K562 (cell line): ENCODE results near the gene SOBP. TPM values are rescaled to one million over a fixed set of nuclear protein-coding genes. Genes with fewer than 3 reads are reported as not detected.

Experiments
- ATAC-seq: fragments of 200-7000 bp; cut with Tn5 transposase; 3 replicates; pipeline ENCODE4 v1.9.1; 2020; ENCODE audit warnings: moderate library complexity
- BruUV-seq: library from RNA; stranded (reverse); fragments of 400-500 nt; replicated peaks from 2 replicates; lab custom pipeline; 2021; lab: Mats Ljungman, UMichigan
- CTCF ChIA-PET: fragments of 300-600 bp; formaldehyde crosslinking; extraction: SDS; loops from one replicate; lab custom pipeline; 2021; ENCODE audit warnings: low intra/inter-chr PET ratio; lab: Yijun Ruan, JAX
- POLR2A ChIA-PET: fragments of 300-600, 350-650 bp; sonication (Branson Sonifier 250); formaldehyde crosslinking; extraction: SDS; loops from one replicate; lab custom pipeline; 2021; ENCODE audit warnings: antibody characterized with exemption, inconsistent platforms; lab: Yijun Ruan, JAX
- DNase-seq, 4 experiments: peaks; one replicate each; pipeline versions ENCODE4 v3.0.0 to v3.0.0-alpha.2; 2011 to 2018; ENCODE audit warnings: low spot score in 3 of 4, mixed read lengths in 3 of 4; ENCODE audit errors: extremely low read depth in 1 of 4
- FAIRE-seq: peaks from 2 replicates; lab custom pipeline; 2011; peaks lifted over from hg19 to GRCh38; lab: Jason Lieb, UNC
- H2AFZ ChIP-seq: 2 replicates; pipeline ENCODE4 v1.6.0; 2011; ENCODE audit warnings: low read depth, low read length, control low read depth, inconsistent platforms
- H3K27ac ChIP-seq: fragments of 200-600 bp; 3 replicates; pipeline ENCODE4 v1.8.0; 2011; ENCODE audit warnings: low read depth, mild to moderate bottlenecking, control low read depth, inconsistent platforms, low read length, moderate library complexity, mixed read lengths; ENCODE audit errors: extremely low read depth
- H3K27me3 ChIP-seq, 2 experiments: fragments of 300-600 bp in 1 of 2; 2 replicates in 1 of 2; 3 replicates in 1 of 2; pipeline versions ENCODE4 v1.6.0 to v1.8.0; 2011; ENCODE audit warnings: inconsistent platforms in 2 of 2, low read length in 2 of 2, mild to moderate bottlenecking in 1 of 2, mixed read lengths in 1 of 2, moderate library complexity in 1 of 2; ENCODE audit not compliant: control insufficient read depth in 2 of 2, insufficient read depth in 2 of 2
- H3K36me3 ChIP-seq: fragments of 300-600 bp; 3 replicates; pipeline ENCODE4 v1.8.0; 2011; ENCODE audit warnings: mild to moderate bottlenecking, low read length, inconsistent platforms; ENCODE audit not compliant: control insufficient read depth, insufficient read depth
- H3K4me1 ChIP-seq, 2 experiments: fragments of 200-600 bp in 1 of 2; replicated peaks in 1 of 2; 2 replicates in 1 of 2; 3 replicates in 1 of 2; pipeline versions ENCODE4 v1.5.1 to v1.8.0; 2011; ENCODE audit warnings: inconsistent platforms in 2 of 2, low read length in 2 of 2, mild to moderate bottlenecking in 1 of 2, mixed read lengths in 1 of 2, moderate library complexity in 1 of 2; ENCODE audit not compliant: control insufficient read depth in 2 of 2, insufficient read depth in 2 of 2
- H3K4me2 ChIP-seq: 2 replicates; pipeline ENCODE4 v1.6.1; 2011; ENCODE audit warnings: low read length, control low read depth, inconsistent platforms, mixed read lengths; ENCODE audit not compliant: insufficient read depth
- H3K4me3 ChIP-seq: fragments of 200-600 bp; sonication (generic), shearing (Covaris generic); 2 replicates; pipeline ENCODE4 v1.5.1; 2016; ENCODE audit warnings: control low read depth, inconsistent platforms
- H3K79me2 ChIP-seq: fragments of 200-600 bp; 3 replicates; pipeline ENCODE4 v1.8.0; 2011; ENCODE audit warnings: low read length, inconsistent platforms; ENCODE audit not compliant: control insufficient read depth, insufficient read depth
- H3K9ac ChIP-seq, 2 experiments: 2 replicates each; pipeline versions ENCODE4 v1.6.0 to v1.6.1; 2011; ENCODE audit warnings: low read depth in 2 of 2, low read length in 2 of 2, control low read depth in 1 of 2, inconsistent platforms in 1 of 2, mild to moderate bottlenecking in 1 of 2, mixed read lengths in 1 of 2; ENCODE audit not compliant: insufficient read depth in 1 of 2
- H3K9me1 ChIP-seq: one replicate; pipeline ENCODE4 v1.6.0; 2011; ENCODE audit warnings: inconsistent platforms, mild to moderate bottlenecking, low read length, moderate library complexity; ENCODE audit not compliant: control insufficient read depth, insufficient read depth
- H3K9me3 ChIP-seq: replicated peaks from 2 replicates; pipeline ENCODE4 v1.5.1; 2011; ENCODE audit warnings: low read depth, low read length, inconsistent platforms; ENCODE audit not compliant: control insufficient read depth, insufficient read depth
- H4K20me1 ChIP-seq: replicated peaks from 2 replicates; pipeline ENCODE4 v1.6.1; 2011; ENCODE audit warnings: low read length, inconsistent platforms, mixed read lengths; ENCODE audit not compliant: control insufficient read depth, insufficient read depth
- ARID3A ChIP-seq: IDR thresholded peaks from 2 replicates; pipeline ENCODE4 v1.6.1; 2012; ENCODE audit warnings: low read depth, low read length, improper control_type of control experiment, borderline replicate concordance
- CHD1 ChIP-seq: fragments of 200-600 bp; sonication (generic); IDR thresholded peaks from one replicate; pipeline ENCODE4 v1.6.1; 2012; ENCODE audit warnings: mild to moderate bottlenecking, moderate library complexity, low read length, inconsistent platforms
- GATAD2A ChIP-seq: fragments of 450-650 bp; IDR thresholded peaks from 2 replicates; pipeline ENCODE4 v1.6.1; 2017
- GMEB1 ChIP-seq: fragments of 250-450 bp; sonication (Bioruptor Pico); IDR thresholded peaks from 2 replicates; pipeline ENCODE4 v1.4.0; 2020; ENCODE audit warnings: mild to moderate bottlenecking
- KDM4B ChIP-seq, 2 experiments: fragments of 450-650 bp in 1 of 2; sonication (generic) in 1 of 2; IDR thresholded peaks; 2 replicates each; pipeline ENCODE4 v1.6.1; 2016 to 2017; ENCODE audit warnings: borderline replicate concordance in 2 of 2, antibody characterized with exemption in 1 of 2, low read depth in 1 of 2, mild to moderate bottlenecking in 1 of 2
- MIER1 ChIP-seq: fragments of 450-650 bp; IDR thresholded peaks from 2 replicates; pipeline ENCODE4 v1.6.1; 2016; ENCODE audit warnings: antibody characterized with exemption, mild to moderate bottlenecking, low read depth
- RUNX1 ChIP-seq: sonication (generic); IDR thresholded peaks from 2 replicates; pipeline ENCODE4 v1.6.1; 2016; ENCODE audit warnings: antibody characterized with exemption, low read depth
- SAFB2 ChIP-seq: fragments of 200-400 bp; formaldehyde crosslinking; IDR thresholded peaks from 2 replicates; pipeline ENCODE4 v1.6.1; 2018; ENCODE audit warnings: borderline replicate concordance, low read length, low read depth, moderate library complexity; ENCODE audit not compliant: severe bottlenecking
- SIX5 ChIP-seq, 2 experiments: IDR thresholded peaks; 2 replicates each; pipeline ENCODE4 v1.6.1; 2011; ENCODE audit warnings: low read length in 2 of 2, borderline replicate concordance in 1 of 2, low read depth in 1 of 2, mild to moderate bottlenecking in 1 of 2, moderate library complexity in 1 of 2; ENCODE audit not compliant: insufficient read depth in 1 of 2
- SNIP1 ChIP-seq: fragments of 450-650 bp; IDR thresholded peaks from 2 replicates; pipeline ENCODE4 v1.7.1; 2017; ENCODE audit warnings: low read depth, mild to moderate bottlenecking
- WGBS: fragments of 100-300 bp; shearing (Covaris generic); methylation state at CpG from one replicate; pipeline ENCODE4 v1.1.6; 2016; ENCODE audit warnings: low coverage, mixed read lengths; ENCODE audit not compliant: insufficient coverage; ENCODE audit errors: missing lambda C conversion rate; 5-methylcytosine and 5-hydroxymethylcytosine counted together
- in situ Hi-C: fragments of 300-500 bp; cut with MboI; formaldehyde crosslinking; loops from 4 replicates; pipeline ENCODE4 v1.15.0; 2018; ENCODE audit warnings: inconsistent platforms, mixed read lengths
- intact Hi-C: fragments of 100-400 bp; cut with micrococcal nuclease; formaldehyde crosslinking; loops from 2 replicates; pipeline ENCODE4 v1.14.2; 2022
- polyA plus RNA-seq, 8 experiments: library from polyadenylated mRNA; depleted of rRNA in 4 of 8; stranded (reverse) in 5 of 8; unstranded in 3 of 8; fragments of >200 nt; fragmentation: Nextera tagmentation in 2 of 8; fragmentation: Illumina TruSeq in 1 of 8; extraction: Ambion mirVana in 2 of 8; extraction: Trizol in 1 of 8; gene quantifications; 2 replicates each; pipeline versions ENCODE4 v1.2.1 to v1.2.3, GENCODE V29; 2011 to 2014; ENCODE audit warnings: inconsistent platforms in 1 of 8, missing spikeins in 1 of 8
- total RNA-seq, 7 experiments: library from RNA; depleted of rRNA in 6 of 7; stranded (reverse); fragments of >200 nt in 6 of 7; fragmentation: Illumina TruSeq in 2 of 7; extraction: Trizol in 2 of 7; gene quantifications; 2 replicates each; pipeline versions ENCODE4 v1.2.1 to v1.2.3, GENCODE V29; 2011 to 2021; ENCODE audit warnings: low replicate concordance in 1 of 7
- TF ChIP-seq, protein P1 (sequence below): sonication (generic); formaldehyde crosslinking; IDR thresholded peaks from 2 replicates; pipeline ENCODE4 v1.8.0; 2022; ENCODE audit warnings: missing genetic modification reagents, mild to moderate bottlenecking, borderline replicate concordance
- TF ChIP-seq, protein P2 (sequence below): fragments of 450-650 bp; formaldehyde crosslinking; IDR thresholded peaks from 2 replicates; pipeline ENCODE4 v1.4.0; 2022; ENCODE audit warnings: missing genetic modification characterization
- TF ChIP-seq, protein P3 (sequence below): fragments of 250-450 bp; sonication (Bioruptor Pico); IDR thresholded peaks from 2 replicates; pipeline ENCODE4 v1.8.0; 2022; ENCODE audit warnings: moderate library complexity, mild to moderate bottlenecking, inconsistent platforms

SOBP gene
- total and polyA plus RNA-seq, 9 of the 15 experiments (the other 6 are each of a cell fraction or from before 2014, with no cell fraction given): 0.16 TPM; not detected in 8

DNA sequence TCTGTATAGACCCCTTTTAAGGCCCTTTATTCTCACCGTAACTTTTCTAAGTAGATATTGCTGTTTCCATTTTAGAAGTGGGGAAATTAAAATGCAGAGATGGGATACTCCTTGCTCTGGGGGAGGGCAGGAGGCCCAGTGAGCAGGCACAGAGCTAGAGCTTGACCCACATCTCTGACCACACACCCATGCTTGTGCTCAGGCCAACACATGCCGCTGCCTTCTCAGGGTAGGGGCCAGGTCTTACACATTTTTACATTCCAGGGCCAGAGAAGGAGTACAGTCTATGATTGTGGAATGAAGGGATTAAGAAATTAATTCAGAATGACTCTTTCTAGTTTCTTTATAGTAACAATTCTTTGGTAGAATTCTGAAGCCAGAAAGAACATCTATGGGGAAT, 104.8 kb downstream of the SOBP start:
- Histone ChIP-seq H3K9me1 (no peaks in the 10 kb centered on the region), H4K20me1 (no peaks in the 10 kb centered on the region; the same call in 1 of the 2 replicates), H3K27ac (no peak overlapping the region), H3K9ac (no peak overlapping the region), H3K36me3 (no peaks in the 10 kb centered on the region), H3K79me2 (no peaks in the 10 kb centered on the region), H3K4me2 (no peak overlapping the region), H3K27me3 (peaks cover 4 to 6% of the 10 kb centered on the region in 2 experiments; a peak in 4 of 5 replicates), H2AFZ (no peak overlapping the region), H3K9me3 (no peaks in the 10 kb centered on the region), H3K4me1 (no peaks in the 10 kb centered on the region), H3K4me3 (no peak overlapping the region)
- no TSS peak for BruUV-seq
- TF ChIP-seq GMEB1 (CRISPR knock-in tag) (no peak), MIER1 (no peak), SIX5 (IDR thresholded peaks at IDR 0.05; ENCODE audit: borderline replicate concordance in 1 of 2, insufficient read depth in 1 of 2, low read depth in 1 of 2, low read length in 2 of 2) (no peak), RUNX1 (no peak), ARID3A (no peak), SAFB2 (no peak), CHD1 (no peak), KDM4B (IDR thresholded peaks at IDR 0.05; ENCODE audit: borderline replicate concordance in 2 of 2, low read depth in 1 of 2) (no peak), GATAD2A (no peak), SNIP1 (no peak)
- TF ChIP-seq, protein P1, sequence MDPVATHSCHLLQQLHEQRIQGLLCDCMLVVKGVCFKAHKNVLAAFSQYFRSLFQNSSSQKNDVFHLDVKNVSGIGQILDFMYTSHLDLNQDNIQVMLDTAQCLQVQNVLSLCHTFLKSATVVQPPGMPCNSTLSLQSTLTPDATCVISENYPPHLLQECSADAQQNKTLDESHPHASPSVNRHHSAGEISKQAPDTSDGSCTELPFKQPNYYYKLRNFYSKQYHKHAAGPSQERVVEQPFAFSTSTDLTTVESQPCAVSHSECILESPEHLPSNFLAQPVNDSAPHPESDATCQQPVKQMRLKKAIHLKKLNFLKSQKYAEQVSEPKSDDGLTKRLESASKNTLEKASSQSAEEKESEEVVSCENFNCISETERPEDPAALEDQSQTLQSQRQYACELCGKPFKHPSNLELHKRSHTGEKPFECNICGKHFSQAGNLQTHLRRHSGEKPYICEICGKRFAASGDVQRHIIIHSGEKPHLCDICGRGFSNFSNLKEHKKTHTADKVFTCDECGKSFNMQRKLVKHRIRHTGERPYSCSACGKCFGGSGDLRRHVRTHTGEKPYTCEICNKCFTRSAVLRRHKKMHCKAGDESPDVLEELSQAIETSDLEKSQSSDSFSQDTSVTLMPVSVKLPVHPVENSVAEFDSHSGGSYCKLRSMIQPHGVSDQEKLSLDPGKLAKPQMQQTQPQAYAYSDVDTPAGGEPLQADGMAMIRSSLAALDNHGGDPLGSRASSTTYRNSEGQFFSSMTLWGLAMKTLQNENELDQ (CRISPR knock-in tag): no peak
- TF ChIP-seq, protein P2, sequence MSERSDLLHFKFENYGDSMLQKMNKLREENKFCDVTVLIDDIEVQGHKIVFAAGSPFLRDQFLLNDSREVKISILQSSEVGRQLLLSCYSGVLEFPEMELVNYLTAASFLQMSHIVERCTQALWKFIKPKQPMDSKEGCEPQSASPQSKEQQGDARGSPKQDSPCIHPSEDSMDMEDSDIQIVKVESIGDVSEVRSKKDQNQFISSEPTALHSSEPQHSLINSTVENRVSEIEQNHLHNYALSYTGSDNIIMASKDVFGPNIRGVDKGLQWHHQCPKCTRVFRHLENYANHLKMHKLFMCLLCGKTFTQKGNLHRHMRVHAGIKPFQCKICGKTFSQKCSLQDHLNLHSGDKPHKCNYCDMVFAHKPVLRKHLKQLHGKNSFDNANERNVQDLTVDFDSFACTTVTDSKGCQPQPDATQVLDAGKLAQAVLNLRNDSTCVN (CRISPR knock-in tag): no peak
- TF ChIP-seq, protein P3, sequence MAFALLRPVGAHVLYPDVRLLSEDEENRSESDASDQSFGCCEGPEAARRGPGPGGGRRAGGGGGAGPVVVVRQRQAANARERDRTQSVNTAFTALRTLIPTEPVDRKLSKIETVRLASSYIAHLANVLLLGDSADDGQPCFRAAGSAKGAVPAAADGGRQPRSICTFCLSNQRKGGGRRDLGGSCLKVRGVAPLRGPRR (CRISPR knock-in tag): no peak
- FAIRE-seq (no peak), DNase-seq (no peak), ATAC-seq (no peak)
- CTCF ChIA-PET: no interaction called here
- POLR2A ChIA-PET: interaction anchor here (0.6 kb wide), 1 partner anchor 13 kb away, joined by 3 read pairs; no protein-coding TSS in a partner anchor
- in situ Hi-C loops (no loop called here), intact Hi-C loops (no loop called here)
- WGBS: 3% methylated on average over 2 of the region's 2 CpGs
